GM19463 (cell line): ENCODE measurements around the gene PP2D1.
"Not testable (repeated sequence)": the region's sequence is repeated elsewhere in the genome, so short reads cannot be mapped to it uniquely, and the experiment has no call there.

Experiments used
- ATAC-seq: cut with Tn5 transposase; IDR thresholded peaks from one replicate; pipeline ENCODE4 v1.9.1; 2021; ENCODE audit warnings: mild to moderate bottlenecking, moderate library complexity; ENCODE audit not compliant: unreplicated experiment

The PP2D1 gene

DNA sequence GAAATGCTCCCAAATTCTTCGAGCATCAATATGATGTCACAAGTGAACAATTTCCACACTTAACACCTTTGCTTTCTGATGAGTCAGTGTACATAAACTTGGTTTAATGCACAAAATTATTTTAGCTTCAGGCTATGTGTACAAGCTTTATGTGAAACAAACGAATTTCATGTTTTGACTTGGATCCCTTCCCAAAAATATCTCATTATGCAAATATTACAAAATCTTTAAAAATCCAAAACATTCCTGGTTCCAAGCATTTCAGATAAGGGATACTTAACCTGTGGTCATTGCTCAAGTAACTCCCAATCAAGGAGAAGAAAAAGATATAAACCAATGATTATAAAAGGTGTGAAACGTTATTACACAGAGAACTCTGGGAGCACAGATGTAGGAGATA, 40.0 kb downstream of the PP2D1 start:
- no peak for ATAC-seq

DNA sequence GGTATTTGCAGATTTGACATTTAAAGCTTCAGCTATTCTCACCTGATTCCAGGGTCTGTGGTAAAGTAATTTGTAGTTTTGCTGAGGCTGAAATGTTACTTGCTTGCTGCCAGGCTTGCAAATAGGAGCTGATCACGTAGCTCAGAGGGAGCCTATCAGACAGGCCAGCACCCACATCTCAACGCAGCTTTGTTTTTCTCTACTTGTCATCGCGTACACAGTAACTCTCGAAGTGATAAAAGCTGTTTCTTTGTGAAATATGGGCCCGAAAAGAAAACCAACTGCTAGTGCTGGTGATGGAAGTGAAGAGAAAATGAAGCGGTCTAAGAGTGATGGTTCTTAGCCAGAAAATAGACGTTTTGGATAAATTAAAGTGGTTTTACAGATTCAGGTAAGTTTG, 41.7 kb downstream of the PP2D1 start:
- no peak for ATAC-seq

DNA sequence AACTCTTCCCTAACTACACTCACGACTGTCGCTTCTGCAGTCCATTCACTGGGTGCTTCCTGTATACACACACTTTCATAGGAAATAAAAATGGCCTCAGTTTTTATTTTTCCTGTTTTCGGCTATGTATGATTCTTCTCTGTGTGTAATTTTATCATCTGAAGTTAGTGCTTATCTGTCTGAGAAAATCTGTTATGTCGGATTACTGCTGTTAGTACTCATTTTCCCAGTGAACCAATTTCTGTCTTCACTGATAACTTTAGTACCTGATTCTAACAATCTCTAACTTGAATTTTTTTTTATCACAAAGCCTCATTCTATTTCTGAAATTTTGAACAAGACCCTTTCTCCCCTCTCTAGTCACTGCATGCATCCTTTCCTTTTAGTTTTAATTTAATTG, 44.3 kb downstream of the PP2D1 start:
- no peak for ATAC-seq

DNA sequence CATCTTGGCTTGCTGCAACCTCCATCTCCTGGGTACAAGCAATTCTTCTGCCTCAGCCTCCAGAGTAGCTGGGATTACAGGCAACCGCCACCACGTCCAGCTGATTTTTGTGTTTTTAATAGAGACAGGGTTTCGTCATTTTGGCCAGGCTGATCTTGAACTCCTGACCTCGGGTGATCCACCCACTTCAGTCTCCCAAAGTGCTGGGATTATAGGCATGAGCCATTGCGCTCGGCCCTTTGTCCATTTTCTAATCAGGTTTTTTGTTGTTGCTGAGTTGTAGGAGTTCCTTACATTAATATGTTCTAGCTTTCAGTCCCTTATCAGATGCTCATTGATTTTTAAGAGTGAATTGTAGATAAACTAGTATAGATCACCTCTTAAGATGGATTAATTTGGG, 44.9 kb downstream of the PP2D1 start:
- ATAC-seq, result no peak

DNA sequence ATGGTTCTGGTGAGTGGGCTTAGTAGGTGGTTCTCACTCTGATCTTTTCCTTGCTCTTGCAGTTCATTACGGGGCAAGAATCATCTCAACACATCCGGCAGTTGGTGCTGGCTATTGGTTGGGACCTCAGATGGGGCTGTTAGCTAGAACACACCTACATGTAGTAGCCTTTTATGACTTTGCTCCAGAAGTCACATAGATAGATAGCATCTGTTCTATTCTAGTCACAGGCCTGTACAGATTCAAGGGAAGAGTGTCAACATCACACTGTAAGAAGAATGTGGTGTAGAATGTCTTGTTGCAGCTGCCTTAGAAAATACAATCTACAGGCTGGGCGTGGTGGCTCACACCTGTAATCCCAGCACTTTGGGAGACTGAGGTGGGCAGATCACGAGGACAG, 50.1 kb downstream of the PP2D1 start:
- ATAC-seq, result no peak

DNA sequence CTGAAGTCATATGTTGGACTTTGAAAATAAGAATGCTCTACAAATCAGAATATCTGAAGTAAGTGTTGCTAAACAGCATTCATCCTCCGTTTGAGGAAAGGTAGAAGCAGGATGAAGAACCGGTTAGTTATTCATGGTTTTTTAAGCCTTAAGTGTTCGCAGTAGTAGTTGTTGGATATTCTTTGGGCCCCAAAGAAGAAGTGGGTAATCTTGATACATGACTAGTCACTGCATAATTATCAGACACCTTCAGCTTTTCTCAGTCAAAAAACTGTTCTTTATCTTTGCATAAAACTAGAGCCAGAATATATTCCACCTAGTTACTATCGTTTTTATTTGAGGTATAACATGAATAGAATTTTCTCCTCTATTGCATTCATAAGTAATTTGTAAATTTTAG, 51.4 kb downstream of the PP2D1 start:
- no peak for ATAC-seq

DNA sequence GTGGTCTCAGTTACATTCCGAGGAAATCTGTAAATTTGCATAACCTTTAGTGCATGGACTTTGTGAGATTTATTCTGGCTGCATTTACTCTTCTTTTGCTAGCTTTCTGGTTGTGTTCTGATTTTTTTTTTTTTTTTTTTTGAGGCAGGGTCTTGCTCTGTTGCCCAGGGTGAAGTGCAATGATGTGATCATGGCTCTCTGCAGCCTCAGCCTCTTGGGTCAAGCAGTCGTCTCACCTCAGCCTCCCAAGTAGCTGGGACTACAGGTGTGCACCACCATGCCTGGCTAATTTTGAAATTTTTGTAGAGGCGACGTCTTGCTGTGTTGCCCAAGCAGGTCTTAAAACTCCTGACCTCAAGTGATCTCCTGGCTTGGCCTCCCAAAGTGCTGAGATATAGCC, 52.6 kb downstream of the PP2D1 start:
- no peak for ATAC-seq

DNA sequence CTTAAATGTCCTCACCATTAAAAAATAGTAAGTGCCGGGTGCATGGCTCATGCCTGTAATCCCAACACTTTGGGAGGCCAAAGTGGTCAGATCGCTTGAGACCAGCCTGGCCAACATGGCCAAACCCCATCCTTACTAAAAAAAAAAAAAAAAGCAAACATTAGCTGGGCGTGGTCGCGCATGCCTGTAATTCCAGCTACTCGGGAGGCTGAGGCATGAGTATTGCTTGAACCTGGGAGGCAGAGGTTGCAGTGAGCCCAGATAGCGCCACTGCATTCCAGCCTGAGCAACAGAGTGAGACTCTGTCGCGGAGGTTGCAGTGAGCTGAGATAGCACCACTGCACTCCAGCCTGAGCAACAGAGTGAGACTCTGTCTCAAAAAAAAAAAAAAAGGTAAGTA, 54.7 kb downstream of the PP2D1 start:
- ATAC-seq, result not testable (repeated sequence)

DNA sequence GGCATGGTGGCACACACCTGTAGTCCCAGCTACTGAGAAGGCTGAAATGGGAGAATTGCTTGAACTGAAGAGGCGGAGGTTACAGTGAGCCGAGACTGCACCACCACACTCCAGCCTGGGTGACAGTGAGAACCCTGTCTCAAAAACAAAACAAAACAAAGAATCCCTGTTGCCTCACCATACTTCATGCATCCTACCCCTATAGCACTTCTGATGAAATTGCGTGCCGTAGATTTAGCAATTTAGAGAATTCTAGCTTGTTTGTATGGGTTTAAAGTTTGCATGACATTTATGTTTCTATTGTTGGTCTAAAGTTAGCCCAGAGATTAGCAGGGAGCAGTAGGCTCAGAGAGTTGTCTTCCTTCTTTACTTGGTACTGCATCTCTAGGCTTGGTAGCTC, 57.4 kb downstream of the PP2D1 start:
- ATAC-seq, result no peak

DNA sequence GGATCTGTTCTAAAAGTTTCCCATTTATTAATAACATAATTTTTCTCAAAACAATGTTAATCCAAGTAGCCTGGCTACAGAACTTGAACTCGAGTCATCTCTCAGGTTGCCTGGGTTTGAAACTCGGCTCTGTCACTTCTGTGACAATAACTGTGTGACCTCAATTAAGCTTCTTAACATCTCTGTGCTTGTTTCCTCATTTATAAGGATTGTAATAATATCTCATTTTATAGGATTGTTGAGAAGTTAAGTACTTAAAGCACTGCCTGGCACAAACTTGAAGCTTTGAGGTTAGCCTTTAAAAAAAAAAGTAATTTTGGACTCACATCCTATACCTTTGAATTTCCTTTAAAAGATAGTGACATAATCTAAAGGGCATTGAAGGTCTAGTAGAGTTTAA, 61.7 kb downstream of the PP2D1 start:
- no peak for ATAC-seq

DNA sequence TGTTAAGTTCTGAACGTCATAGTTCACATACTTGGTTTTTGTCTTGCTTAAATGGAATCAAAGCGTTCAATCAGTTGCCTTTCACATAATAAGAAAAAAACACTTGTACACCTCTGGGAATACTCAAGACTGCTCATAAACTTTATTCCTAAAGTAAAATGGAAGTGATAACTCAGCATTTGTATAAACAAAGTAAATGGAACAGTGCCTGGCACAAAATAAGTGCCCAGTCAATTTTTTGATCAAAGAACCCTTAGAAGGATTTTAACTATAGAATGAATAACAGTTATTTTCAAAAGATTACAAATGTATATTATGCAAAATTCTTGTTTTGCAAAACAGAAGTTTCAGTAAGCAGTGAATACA, 63.9 kb downstream of the PP2D1 start:
- ATAC-seq, result no peak

DNA sequence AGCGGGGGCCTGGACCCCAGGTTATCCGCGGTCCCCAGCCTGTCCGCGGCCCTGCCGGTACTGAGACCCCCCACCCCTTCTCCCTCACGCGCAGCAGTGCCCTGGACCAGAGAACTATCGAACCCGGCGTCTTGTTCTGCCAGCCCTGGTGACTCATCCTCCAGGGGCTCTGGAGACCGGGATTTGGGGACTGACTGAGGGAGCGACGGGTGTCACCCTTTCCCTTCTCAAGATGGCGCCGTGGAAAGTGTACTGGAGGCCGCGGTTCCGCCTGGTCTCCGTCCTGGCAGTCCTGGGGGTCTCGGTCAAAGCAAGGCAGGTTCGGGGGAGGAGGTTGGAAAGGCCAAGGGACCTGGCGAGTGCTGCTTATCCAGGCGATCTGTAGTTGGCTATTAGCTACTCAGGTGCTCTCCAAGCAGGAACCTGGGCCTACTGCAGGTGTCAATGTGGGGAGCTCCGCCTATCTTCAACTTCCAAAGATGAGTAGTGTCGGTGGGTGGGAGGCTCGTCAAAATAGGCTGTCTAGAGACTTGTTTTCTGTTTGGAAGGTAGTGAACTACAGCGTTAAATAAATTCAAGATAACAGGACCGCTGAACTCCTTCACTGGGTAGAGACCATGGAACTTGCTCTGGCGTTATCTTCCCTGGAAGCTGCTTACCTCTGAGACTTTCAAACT, 64.4 kb downstream of the PP2D1 start:
- ATAC-seq, result peak; percentile 6

DNA sequence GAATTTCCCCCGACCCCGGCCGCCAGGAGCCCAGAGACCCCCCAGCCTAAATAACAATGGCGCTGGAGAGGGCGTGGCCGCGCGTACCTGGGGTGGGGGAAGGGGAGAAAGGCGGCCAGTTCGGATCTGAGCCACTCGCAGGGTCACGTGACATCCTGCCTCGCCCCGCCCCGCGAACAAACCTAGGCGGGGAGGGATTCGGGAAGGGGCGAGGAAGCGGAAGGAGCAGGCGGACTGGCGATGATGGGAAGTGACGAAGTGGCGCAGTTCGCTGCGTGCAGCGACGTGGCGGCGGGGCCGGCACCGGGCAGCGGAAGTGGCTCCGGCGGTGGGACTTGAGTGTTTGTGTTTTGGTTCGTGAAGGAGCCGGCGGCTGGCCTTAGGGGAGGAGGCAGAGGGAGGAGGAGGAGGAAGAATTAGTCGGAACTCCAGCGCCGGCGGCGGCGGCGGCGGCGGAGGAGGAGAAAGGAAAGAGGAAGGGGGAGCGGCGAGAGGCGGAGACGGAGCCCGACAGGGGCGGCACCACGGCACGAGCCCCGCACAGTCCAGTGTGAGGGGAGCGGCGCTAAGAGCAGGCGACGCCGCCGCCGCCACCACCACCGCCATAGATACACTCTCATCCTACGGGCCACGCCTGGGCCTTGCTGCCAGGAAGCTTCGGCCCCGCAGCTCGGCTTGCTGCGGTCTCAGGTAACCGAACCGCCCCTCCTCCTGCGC, 65.1 kb downstream of the PP2D1 start, which contains the start of gene RAB5A:
RAB5A (plus strand) TSS at position 266 of the 717 bp plus-strand sequence. CDS start 3,802 bp downstream, outside the sequence.
- peak; percentile 94 for ATAC-seq

DNA sequence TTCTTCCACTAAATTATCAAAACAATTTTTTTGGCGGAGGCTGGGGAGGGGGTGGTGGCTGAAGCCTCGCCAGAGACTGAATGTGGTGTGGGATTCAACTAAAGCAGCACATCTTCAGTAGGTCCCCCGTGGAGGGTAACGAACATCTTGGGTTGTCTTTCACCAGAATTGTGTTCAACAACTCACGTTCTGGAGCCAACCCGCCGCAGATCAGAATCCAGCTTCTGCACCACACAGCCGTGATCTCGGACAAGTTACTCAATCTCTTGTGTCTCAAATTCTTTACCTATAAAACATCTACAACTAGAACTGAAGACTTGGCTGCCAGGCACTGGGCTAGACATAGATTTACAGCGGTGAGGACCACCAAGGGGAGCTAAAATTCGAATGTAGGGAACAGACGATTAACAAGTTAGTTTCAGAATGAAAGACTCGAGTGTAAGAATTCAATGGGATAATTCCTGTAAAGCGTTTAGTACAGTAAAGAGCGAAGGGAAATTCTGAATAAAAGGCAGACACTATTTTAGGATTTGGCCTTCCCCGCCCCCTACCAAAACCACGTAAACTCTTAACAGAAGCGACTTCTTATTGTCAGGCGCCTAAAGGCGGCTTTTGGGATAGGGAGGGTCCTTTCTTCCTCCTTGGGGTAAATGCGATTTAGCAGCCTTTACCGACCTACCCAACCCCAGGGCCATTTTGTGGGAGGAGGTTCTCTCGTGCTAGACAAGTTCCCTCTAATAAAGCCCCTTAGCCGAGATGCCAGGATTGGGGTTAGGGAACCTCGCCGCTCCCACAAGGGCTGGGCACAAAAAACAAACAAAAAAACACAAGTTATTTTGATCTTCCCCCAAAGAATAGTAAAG, 65.9 kb downstream of the PP2D1 start:
- ATAC-seq, result peak; percentile 2

DNA sequence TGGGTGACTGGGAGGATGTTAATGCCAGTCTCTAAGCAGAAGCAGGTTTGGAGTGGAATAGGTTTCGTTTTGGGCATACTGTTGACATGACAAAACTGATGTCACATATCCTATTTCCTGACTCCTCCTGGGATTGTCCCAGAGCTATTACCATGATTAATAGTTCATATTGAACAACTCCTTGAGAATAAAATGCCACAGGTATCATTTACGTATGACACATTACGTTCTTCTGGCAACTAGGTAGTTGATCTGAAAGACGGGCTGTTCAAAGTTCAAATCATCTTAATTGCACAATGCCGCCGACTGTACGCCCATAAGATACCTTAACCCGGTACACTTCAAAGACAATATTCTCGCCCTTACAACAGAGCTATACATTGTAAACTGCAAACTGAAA, 66.5 kb downstream of the PP2D1 start:
- no peak for ATAC-seq

DNA sequence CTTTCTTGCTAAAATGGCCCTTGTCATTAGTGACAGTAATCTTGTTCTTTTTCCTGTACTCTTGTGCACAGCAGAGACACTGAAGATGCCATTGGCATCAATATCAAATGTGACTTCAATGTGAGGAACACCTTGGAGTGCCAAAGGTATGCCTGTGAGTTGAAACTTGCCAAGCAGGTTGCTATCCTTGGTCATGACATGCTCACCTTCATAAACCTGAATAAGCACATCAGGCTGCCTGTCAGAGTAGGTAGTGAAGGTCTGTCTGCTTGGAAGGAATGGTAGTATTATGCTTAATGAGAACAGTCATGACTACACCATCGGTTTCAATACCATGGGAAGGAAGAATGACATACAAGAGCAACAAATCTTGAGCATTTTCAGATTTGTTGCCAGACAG, 71.4 kb downstream of the PP2D1 start:
- ATAC-seq, result no peak

DNA sequence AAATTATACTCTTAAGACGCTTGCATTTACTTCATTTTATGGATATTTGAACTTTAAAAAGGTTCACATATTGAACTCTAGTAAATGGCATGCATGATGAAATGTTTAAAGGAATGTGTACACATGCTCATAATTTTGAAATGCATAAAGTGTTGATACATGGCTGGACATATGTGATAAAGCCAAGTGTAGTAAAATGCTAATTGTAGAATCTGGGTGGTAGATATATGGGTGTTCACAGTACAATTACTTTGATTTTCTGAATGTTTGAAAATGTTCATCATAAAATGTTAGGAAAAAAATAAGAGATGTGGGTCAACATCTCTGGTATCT, 73.8 kb downstream of the PP2D1 start:
- no peak for ATAC-seq

DNA sequence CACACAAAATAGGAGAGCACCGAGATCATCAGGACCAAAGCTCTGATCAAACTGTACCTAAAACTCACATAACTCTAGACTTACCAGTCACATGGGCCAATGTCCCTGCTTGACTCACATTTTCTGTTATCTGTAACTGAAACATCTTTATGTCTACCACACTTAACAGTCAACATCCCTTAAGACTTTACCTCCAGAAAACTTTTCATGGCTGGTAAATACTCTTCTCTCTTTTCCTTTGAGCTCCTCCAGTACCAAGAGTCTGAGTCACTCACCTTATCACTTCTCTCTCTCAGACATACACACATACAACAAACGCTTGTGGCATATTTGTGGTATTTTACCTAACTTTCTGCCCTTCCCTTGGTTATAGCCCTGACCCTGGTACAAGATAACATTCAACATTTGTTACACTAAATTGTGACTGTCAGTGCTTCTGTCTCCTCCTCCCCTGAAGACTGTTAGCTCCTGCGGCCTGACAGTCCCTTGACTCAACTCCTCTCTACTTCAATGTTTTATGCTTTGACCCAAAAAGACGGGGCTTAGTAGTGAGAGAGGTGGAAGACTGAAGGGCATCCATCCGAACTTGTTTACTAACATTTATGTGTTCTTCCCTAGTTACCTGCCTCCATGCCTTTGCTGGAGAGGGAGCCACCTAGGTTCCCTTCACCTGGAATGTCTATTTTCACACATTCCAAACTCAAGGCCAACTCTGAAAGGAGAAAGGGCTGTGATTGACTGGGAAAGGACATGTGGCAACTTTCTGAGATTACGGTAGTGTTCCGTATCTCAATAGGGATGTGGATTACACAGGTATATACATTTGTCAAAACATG, 74.4 kb downstream of the PP2D1 start:
- ATAC-seq, result no peak
